ENCODE results near the gene HADHB.

DNA sequence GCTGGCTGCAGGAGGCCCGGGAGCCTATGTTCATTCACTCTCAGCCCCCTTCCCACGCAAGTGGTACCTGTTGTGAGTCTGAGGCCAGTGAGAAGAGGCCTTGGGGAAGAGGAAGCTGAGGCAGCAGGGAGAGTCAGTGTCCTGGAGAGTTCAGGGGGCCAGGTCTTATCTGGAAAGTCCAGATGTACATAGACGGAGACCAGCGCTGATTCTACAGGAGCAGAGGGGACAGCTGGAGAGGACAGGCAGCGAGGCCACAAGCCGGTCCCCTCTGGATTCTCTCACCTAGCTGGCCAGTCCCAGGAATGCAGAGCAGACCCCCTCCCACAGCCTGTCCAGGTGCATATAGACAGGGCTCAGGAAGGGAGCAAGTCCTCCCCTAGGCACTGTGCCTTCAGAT is 72.1 kb downstream of the HADHB start:
- TF ChIP-seq CTCF (IDR thresholded peaks at IDR 0.05 in 2 of 3, conservative IDR thresholded peaks at IDR 0.05 in 1 of 3; ENCODE audit: control insufficient read depth in 2 of 3, extremely low read depth in 1 of 3, insufficient read depth in 1 of 3, low read depth in 3 of 3, low read length in 3 of 3) (no peak), CREM (IDR thresholded peaks at IDR 0.05; ENCODE audit: low read depth) (no peak), POLR2AphosphoS5 (IDR thresholded peaks at IDR 0.05; ENCODE audit: low read length) (no peak)
